ENCODE data around the gene BOC.

BOC gene

DNA sequence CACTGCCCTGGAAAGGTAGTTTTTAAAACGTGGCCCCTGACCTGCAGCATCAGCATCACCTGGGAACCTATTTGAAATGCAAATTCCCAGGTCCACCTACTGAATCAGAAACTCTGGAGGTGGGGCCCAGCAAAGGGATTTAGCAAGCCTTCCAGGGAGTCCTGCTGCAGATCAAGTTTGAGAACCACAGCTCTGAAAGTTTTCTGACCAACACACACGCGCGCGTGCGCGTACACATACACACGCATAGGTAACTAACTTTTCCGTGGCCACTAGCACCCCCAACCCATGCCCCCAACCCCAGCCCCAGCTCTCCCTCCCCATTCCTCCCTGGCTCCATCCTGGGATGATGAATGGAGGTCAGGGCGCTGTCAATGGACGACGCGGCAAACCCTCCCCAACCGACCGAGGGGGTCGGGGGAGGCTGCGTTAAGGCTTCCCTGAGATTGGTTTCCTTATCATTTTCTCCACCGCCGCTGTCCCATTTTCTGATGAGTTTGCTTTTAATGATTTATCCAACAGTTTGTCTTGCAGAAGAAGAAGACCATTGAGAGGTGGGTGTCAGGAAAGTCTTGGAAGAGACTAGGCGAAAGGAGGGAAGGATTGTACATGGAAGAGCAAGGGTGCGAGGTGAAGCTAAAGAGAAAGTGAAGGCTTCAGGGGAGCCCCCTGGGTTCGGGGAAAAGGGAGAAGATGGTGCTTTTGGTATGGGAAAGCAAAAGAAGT, 590 bp upstream of the BOC start:
- H3K4me3 ChIP-seq (ENCODE audit: low read depth, low read length) = peak overlapping the region; percentile 76
- in situ Hi-C loops (cut with HindIII; ENCODE audit: low sequenced_read_pairs) = no loop called here
- DNase-seq (ENCODE audit: low read depth, low spot score) = peak; percentile 57
- TF ChIP-seq, protein P1, sequence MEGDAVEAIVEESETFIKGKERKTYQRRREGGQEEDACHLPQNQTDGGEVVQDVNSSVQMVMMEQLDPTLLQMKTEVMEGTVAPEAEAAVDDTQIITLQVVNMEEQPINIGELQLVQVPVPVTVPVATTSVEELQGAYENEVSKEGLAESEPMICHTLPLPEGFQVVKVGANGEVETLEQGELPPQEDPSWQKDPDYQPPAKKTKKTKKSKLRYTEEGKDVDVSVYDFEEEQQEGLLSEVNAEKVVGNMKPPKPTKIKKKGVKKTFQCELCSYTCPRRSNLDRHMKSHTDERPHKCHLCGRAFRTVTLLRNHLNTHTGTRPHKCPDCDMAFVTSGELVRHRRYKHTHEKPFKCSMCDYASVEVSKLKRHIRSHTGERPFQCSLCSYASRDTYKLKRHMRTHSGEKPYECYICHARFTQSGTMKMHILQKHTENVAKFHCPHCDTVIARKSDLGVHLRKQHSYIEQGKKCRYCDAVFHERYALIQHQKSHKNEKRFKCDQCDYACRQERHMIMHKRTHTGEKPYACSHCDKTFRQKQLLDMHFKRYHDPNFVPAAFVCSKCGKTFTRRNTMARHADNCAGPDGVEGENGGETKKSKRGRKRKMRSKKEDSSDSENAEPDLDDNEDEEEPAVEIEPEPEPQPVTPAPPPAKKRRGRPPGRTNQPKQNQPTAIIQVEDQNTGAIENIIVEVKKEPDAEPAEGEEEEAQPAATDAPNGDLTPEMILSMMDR (IDR thresholded peaks at IDR 0.05; ENCODE audit: low read depth, low read length) = no peak

DNA sequence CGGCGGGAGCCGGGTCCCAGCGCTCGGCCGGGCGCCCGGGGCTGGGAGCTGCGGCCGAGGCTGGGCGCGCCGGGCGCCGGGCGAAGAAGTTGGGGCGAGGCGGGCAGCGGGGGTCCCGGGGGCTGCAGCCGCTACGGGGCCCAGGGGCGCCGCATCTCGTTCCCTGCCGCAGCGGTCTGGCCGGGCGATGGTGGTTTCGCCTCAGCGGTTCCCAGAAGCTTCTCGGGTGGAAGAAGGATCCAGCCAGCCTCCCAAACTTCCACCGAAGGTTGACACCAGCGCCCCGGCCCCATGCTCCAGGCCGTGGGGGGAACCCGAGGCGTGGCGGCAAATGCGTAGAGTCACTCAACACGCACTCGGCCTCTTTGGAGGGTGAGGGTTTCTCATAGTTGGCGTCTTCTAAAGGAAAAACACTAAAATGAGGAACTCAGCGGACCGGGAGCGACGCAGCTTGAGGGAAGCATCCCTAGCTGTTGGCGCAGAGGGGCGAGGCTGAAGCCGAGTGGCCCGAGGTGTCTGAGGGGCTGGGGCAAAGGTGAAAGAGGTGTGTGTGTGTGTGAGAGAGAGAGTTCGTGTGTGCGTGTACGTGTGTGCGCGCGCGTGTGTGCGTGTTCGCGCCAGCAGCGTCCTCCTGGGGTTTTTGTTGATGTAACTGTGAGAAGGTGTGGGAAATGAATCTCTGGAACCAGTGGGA, 940 bp downstream of the BOC start:
- peak overlapping the region; percentile 76 for H3K4me3 ChIP-seq (ENCODE audit: low read depth, low read length)
- TF ChIP-seq, protein P1 (IDR thresholded peaks at IDR 0.05; ENCODE audit: low read depth, low read length) = no peak
- in situ Hi-C loops (cut with HindIII; ENCODE audit: low sequenced_read_pairs) = no loop called here
- peak; percentile 37 for DNase-seq (ENCODE audit: low read depth, low spot score)

DNA sequence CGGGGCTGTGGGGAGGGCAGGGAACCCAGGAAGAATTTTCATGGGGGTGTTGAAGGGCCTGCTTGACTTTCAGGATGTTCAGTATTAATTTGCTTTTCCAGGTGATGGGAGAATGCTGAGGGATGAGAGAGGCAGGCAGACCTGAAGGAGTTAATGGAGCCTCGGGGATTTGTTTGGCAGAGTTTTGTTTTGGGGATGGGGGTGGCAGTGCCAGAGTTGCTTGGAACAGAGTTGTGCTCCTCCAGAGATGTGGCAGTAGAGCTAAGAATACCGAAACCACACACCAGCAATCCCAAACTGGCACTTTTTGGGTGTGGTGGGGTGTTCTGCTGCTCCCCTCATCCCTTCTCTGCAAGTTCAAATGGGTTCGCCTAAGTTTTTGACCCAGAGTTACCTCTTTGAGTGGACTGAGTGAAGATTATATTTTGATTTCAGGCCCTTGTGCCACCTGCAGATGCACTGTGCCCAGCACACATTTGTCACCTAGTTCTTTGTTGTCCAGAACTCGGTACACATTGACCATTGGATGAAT, 1.6 kb downstream of the BOC start:
- DNase-seq (ENCODE audit: low read depth, low spot score) = no peak
- in situ Hi-C loops (cut with HindIII; ENCODE audit: low sequenced_read_pairs) = no loop called here
- peak overlapping the region; percentile 76 for H3K4me3 ChIP-seq (ENCODE audit: low read depth, low read length)
- TF ChIP-seq, protein P1 (IDR thresholded peaks at IDR 0.05; ENCODE audit: low read depth, low read length) = no peak

DNA sequence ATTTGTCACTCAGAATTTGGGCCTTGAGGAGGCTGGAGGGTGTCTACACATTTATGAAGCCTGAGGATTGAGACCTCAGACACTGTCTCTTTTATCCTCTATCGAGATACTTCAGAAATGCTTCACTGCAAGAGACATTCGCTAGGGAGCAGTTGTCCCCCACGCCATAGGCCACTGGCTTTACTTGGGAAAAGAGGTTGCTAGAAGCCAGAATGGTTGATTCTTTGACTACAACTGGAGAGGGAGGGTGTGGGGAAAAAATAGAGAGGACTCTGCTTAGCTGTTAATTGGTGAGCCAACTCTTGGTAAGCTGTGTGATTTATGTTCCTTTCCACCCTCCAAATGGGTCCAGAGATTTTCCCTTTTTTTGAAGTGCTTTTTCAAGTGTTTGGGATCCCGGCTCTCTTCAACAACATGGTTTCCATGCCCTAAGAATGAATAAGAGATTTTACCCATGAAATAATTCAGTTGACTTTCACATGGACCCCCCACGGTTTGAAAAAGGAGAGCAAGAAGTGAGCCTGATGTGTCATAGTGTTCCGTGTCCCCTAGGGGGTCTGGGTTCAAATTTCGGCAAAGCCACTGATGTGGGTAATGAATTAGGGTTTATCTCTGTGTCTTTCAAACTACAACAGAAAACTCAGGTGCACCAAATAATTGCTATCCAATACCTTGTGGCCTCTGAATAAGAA, 2.7 kb downstream of the BOC start:
- in situ Hi-C loops (cut with HindIII; ENCODE audit: low sequenced_read_pairs) = no loop called here
- H3K4me3 ChIP-seq (ENCODE audit: low read depth, low read length) = peak overlapping the region; percentile 4
- TF ChIP-seq, protein P1 (IDR thresholded peaks at IDR 0.05; ENCODE audit: low read depth, low read length) = no peak
- peak; percentile 46 for DNase-seq (ENCODE audit: low read depth, low spot score)

DNA sequence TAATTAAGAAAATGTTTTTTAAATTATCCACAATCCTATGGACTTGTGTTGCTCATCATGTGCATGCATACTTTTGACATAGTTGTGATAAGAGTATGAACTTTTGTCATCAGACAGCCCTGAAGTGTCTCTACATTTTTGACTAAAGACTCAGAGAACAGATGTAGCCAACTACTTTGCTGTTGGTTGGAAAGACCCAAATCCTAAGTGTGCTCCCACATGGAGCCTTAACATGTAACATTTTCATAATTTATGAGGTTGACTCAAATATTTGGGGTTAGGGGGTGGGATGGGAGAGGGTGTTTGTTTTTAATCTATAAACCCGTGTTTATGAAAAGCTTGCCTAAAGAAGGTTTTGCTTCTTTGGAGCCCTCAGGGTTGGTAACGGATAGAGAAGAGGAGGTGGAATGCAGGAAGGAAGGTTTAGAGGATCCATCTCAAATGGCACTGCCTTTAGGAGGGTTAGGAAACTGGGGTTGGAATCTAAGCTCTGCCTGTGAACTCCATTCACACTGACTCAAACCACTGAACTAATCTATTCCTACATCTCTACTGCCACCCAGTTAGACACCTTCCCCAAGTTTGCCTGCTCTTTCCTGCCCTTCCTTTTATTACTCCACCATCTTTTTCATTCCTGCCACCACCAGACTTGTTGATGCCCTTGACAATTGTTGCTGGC, 3.7 kb downstream of the BOC start:
- in situ Hi-C loops (cut with HindIII; ENCODE audit: low sequenced_read_pairs) = no loop called here
- no peak overlapping the region for H3K4me3 ChIP-seq (ENCODE audit: low read depth, low read length)
- TF ChIP-seq, protein P1 (IDR thresholded peaks at IDR 0.05; ENCODE audit: low read depth, low read length) = no peak
- DNase-seq (ENCODE audit: low read depth, low spot score) = no peak

DNA sequence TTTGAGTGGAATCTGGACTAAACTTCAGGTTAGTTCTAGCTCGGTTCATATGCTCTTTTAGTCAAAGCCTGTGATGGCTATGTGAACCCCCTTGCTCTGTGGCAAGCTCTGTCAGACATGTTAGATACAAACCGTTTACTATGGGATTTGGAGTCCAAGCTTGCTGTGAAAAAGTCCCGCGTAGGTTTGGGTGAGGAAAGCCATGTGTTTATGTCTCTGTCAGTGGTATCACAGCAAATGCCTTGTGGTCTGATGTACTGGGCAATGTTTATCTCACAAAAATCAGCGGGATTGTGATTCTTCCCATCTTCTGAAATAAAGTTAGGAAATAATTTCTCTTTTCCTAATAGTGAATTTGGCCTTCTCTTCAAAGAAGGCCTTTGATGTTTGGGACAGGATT, 5.0 kb downstream of the BOC start:
- no peak for DNase-seq (ENCODE audit: low read depth, low spot score)
- in situ Hi-C loops (cut with HindIII; ENCODE audit: low sequenced_read_pairs) = no loop called here
- TF ChIP-seq, protein P1 (IDR thresholded peaks at IDR 0.05; ENCODE audit: low read depth, low read length) = no peak
- H3K4me3 ChIP-seq (ENCODE audit: low read depth, low read length) = no peak overlapping the region
